ENCODE results near the gene GAK. TPM values are rescaled to one million over a fixed set of nuclear protein-coding genes. Genes with fewer than 3 reads are reported as not detected.

Gene GAK
- total and polyA plus RNA-seq, 4 donors = 27.4 to 69.7 (median 47.0) TPM

DNA sequence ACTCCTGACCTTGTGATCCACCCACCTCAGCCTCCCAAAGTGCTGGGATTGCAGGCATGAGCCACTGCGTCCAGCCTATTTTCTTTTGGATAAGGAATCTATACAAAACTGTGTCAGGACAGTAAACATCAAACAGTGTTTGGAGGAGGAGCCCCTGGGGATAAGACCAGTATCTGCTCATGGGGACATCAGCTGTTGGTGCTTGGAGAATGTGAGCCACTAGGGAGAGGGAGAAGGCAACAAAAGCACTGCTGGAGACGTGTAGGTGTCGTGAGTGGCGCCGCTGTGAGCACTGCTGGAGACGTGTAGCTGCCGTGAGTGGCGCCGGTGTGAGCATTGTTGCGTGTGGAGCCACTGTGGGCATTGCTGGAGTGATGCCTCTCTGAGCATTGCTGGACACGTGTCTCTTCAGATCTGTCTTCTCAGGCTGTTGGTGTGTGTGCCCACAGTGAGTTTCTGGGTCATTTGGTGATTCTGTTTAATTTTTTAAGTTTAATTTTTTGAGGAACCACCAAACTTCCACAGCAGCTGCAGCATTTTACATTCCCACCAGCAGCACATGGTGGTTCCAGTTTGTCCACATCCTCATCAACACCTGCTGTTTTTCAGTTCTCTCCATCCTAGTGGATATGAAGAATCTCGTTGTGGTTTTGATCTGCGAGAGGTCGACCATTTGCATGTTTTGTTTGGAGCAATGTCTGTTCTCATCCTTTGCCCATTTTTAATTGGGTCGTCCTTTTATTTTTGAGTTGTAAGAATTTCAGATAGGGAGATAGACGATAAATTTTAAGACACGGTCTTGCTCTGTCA lies 22.3 kb upstream of the GAK start:
- WGBS = 94% methylated on average over 17 of the region's 17 CpGs
- Histone ChIP-seq H3K9me3 (ENCODE audit: control insufficient read depth in 4 of 4, low read length in 3 of 4) (no peaks in the 10 kb centered on the region), H3K36me3 (ENCODE audit: control insufficient read depth in 4 of 4, insufficient read depth in 3 of 4, low read depth in 1 of 4, low read length in 3 of 4) (peaks cover 0 to 24% (median 5%) of the 10 kb centered on the region in 4 donors), H3K9ac (ENCODE audit: low read depth in 1 of 2, low read length in 2 of 2) (no peak overlapping the region), H3K4me3 (ENCODE audit: low read depth in 1 of 3, low read length in 3 of 3) (no peak overlapping the region), H3K4me1 (ENCODE audit: control insufficient read depth in 4 of 4, insufficient read depth in 4 of 4, low read length in 3 of 4) (no peaks in the 10 kb centered on the region), H3K27me3 (ENCODE audit: control insufficient read depth in 4 of 4, insufficient read depth in 4 of 4, low read length in 3 of 4) (no peaks in the 10 kb centered on the region), H3K27ac (ENCODE audit: low read depth in 1 of 2, low read length in 2 of 2) (no peak overlapping the region)
- DNase-seq (ENCODE audit: low spot score) = no peak
- no peak for TF ChIP-seq FOXA2 (IDR thresholded peaks at IDR 0.05)
- no peak for TF ChIP-seq RAD21 (IDR thresholded peaks at IDR 0.05)

DNA sequence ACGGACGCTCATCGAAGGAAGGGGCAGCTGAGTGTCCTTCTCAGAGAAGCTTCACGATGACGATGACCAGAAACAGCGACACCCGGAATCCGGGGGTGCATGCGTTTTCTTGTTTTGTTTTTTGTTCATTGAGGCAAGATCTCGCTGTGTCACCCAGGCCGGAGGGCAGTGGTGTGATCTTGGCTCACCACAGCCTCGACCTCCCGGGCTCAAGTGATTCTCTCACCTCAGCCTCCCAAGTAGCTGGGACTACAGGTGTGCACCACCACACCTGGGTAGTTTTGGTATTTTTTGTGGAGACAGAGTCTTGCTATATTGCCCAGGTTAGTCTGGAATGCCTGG lies 21.4 kb upstream of the GAK start:
- Histone ChIP-seq H3K9ac (ENCODE audit: low read depth in 1 of 2, low read length in 2 of 2) (no peak overlapping the region), H3K27ac (ENCODE audit: low read depth in 1 of 2, low read length in 2 of 2) (no peak overlapping the region), H3K27me3 (ENCODE audit: control insufficient read depth in 4 of 4, insufficient read depth in 4 of 4, low read length in 3 of 4) (no peaks in the 10 kb centered on the region), H3K36me3 (ENCODE audit: control insufficient read depth in 4 of 4, insufficient read depth in 3 of 4, low read depth in 1 of 4, low read length in 3 of 4) (peaks cover 0 to 24% (median 5%) of the 10 kb centered on the region in 4 donors), H3K4me1 (ENCODE audit: control insufficient read depth in 4 of 4, insufficient read depth in 4 of 4, low read length in 3 of 4) (no peaks in the 10 kb centered on the region), H3K9me3 (ENCODE audit: control insufficient read depth in 4 of 4, low read length in 3 of 4) (no peaks in the 10 kb centered on the region), H3K4me3 (ENCODE audit: low read depth in 1 of 3, low read length in 3 of 3) (no peak overlapping the region)
- WGBS = 98% methylated on average over 13 of the region's 13 CpGs
- DNase-seq (ENCODE audit: low spot score) = no peak
- TF ChIP-seq, protein P1, sequence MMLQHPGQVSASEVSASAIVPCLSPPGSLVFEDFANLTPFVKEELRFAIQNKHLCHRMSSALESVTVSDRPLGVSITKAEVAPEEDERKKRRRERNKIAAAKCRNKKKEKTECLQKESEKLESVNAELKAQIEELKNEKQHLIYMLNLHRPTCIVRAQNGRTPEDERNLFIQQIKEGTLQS (IDR thresholded peaks at IDR 0.05) = no peak
- TF ChIP-seq, protein P2, sequence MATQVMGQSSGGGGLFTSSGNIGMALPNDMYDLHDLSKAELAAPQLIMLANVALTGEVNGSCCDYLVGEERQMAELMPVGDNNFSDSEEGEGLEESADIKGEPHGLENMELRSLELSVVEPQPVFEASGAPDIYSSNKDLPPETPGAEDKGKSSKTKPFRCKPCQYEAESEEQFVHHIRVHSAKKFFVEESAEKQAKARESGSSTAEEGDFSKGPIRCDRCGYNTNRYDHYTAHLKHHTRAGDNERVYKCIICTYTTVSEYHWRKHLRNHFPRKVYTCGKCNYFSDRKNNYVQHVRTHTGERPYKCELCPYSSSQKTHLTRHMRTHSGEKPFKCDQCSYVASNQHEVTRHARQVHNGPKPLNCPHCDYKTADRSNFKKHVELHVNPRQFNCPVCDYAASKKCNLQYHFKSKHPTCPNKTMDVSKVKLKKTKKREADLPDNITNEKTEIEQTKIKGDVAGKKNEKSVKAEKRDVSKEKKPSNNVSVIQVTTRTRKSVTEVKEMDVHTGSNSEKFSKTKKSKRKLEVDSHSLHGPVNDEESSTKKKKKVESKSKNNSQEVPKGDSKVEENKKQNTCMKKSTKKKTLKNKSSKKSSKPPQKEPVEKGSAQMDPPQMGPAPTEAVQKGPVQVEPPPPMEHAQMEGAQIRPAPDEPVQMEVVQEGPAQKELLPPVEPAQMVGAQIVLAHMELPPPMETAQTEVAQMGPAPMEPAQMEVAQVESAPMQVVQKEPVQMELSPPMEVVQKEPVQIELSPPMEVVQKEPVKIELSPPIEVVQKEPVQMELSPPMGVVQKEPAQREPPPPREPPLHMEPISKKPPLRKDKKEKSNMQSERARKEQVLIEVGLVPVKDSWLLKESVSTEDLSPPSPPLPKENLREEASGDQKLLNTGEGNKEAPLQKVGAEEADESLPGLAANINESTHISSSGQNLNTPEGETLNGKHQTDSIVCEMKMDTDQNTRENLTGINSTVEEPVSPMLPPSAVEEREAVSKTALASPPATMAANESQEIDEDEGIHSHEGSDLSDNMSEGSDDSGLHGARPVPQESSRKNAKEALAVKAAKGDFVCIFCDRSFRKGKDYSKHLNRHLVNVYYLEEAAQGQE (IDR thresholded peaks at IDR 0.05) = no peak
- TF ChIP-seq NR2F2 (IDR thresholded peaks at IDR 0.05) = no peak
- TF ChIP-seq, protein P3, sequence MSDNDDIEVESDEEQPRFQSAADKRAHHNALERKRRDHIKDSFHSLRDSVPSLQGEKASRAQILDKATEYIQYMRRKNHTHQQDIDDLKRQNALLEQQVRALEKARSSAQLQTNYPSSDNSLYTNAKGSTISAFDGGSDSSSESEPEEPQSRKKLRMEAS (IDR thresholded peaks at IDR 0.05) = no peak
- TF ChIP-seq FOXA1 (IDR thresholded peaks at IDR 0.05) = no peak
- no peak for TF ChIP-seq SP1 (IDR thresholded peaks at IDR 0.05)
- TF ChIP-seq, protein P4, sequence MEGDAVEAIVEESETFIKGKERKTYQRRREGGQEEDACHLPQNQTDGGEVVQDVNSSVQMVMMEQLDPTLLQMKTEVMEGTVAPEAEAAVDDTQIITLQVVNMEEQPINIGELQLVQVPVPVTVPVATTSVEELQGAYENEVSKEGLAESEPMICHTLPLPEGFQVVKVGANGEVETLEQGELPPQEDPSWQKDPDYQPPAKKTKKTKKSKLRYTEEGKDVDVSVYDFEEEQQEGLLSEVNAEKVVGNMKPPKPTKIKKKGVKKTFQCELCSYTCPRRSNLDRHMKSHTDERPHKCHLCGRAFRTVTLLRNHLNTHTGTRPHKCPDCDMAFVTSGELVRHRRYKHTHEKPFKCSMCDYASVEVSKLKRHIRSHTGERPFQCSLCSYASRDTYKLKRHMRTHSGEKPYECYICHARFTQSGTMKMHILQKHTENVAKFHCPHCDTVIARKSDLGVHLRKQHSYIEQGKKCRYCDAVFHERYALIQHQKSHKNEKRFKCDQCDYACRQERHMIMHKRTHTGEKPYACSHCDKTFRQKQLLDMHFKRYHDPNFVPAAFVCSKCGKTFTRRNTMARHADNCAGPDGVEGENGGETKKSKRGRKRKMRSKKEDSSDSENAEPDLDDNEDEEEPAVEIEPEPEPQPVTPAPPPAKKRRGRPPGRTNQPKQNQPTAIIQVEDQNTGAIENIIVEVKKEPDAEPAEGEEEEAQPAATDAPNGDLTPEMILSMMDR (IDR thresholded peaks at IDR 0.05; ENCODE audit: low read depth, low read length, missing input control) = no peak
- TF ChIP-seq, protein P5, sequence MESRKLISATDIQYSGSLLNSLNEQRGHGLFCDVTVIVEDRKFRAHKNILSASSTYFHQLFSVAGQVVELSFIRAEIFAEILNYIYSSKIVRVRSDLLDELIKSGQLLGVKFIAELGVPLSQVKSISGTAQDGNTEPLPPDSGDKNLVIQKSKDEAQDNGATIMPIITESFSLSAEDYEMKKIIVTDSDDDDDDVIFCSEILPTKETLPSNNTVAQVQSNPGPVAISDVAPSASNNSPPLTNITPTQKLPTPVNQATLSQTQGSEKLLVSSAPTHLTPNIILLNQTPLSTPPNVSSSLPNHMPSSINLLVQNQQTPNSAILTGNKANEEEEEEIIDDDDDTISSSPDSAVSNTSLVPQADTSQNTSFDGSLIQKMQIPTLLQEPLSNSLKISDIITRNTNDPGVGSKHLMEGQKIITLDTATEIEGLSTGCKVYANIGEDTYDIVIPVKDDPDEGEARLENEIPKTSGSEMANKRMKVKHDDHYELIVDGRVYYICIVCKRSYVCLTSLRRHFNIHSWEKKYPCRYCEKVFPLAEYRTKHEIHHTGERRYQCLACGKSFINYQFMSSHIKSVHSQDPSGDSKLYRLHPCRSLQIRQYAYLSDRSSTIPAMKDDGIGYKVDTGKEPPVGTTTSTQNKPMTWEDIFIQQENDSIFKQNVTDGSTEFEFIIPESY (IDR thresholded peaks at IDR 0.05) = no peak
- no peak for TF ChIP-seq EGR1 (IDR thresholded peaks at IDR 0.05; ENCODE audit: low read depth in 2 of 2)
- no peak for TF ChIP-seq RAD21 (IDR thresholded peaks at IDR 0.05)
- no peak for TF ChIP-seq TAF1 (conservative IDR thresholded peaks at IDR 0.05)
- no peak for TF ChIP-seq HNF4A (conservative IDR thresholded peaks at IDR 0.05)
- TF ChIP-seq FOXA2 (IDR thresholded peaks at IDR 0.05) = no peak
